HEK293 (cell line): ENCODE results near the gene ASMTL.

Source experiments
- SP2 ChIP-seq: fragments of 450-650 bp; formaldehyde crosslinking; IDR thresholded peaks from 2 replicates; pipeline ENCODE4 v1.5.1; 2016; ENCODE audit warnings: missing biosample characterization, missing genetic modification characterization
- ZSCAN30 ChIP-seq: fragments of 450-650 bp; IDR thresholded peaks from 2 replicates; pipeline ENCODE4 v1.5.1; 2018; ENCODE audit warnings: missing biosample characterization, mild to moderate bottlenecking, missing genetic modification characterization, moderate library complexity
- TF ChIP-seq, protein P1 (sequence below): fragments of 450-650 bp; formaldehyde crosslinking; IDR thresholded peaks from 2 replicates; pipeline ENCODE4 v1.5.1; 2016; ENCODE audit warnings: missing biosample characterization, missing genetic modification characterization

DNA sequence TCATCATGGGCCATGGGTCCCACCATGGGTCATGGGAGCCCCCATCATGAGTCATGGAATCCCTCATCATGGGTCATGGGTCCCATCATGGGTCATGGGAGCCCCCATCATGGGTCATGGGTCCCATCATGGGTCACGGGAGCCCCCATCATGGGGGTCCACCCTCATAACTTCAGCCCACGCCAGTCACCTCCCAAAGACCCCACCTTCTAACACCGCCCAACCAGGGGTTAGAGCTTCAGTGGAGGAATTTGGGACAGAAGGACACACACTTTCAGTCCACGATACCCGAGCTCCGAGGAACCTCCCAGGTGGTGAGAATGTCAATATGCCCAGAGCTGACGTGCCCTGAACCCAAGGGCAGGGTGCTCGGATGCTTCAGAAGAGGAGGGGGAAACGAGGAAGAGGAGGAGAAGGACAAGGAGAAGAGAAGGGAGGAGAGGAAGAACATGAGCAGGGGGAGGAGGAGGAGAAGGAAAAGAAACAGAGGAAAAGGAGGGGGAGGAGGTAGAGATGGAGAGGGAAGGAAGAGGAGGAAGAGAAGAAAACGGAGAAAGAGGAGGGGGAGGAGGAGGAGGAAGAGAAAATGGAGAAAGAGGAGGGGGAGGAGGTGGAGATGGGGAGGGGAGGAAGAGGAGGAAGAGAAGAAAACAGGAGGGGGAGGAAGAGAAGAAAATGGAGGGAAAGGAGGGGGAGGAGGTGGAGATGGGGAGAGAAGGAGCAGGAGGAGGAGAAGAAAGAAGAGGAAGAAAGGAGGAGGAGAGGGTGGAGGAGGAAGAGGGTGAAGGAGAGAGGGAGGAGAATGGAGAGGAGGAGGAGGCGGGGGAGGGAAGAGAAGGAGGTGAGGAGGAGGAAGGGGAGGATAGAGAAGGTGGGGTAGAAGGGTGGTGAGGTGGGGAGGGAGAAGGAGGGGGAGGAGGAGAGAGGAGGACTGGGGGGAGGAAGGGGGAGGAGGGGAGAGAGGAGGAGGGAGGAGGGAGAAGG lies 98.4 kb downstream of the ASMTL start:
- TF ChIP-seq, protein P1, sequence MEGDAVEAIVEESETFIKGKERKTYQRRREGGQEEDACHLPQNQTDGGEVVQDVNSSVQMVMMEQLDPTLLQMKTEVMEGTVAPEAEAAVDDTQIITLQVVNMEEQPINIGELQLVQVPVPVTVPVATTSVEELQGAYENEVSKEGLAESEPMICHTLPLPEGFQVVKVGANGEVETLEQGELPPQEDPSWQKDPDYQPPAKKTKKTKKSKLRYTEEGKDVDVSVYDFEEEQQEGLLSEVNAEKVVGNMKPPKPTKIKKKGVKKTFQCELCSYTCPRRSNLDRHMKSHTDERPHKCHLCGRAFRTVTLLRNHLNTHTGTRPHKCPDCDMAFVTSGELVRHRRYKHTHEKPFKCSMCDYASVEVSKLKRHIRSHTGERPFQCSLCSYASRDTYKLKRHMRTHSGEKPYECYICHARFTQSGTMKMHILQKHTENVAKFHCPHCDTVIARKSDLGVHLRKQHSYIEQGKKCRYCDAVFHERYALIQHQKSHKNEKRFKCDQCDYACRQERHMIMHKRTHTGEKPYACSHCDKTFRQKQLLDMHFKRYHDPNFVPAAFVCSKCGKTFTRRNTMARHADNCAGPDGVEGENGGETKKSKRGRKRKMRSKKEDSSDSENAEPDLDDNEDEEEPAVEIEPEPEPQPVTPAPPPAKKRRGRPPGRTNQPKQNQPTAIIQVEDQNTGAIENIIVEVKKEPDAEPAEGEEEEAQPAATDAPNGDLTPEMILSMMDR (tag by site-specific recombination), result no peak
- no peak for TF ChIP-seq ZSCAN30 (tag by site-specific recombination)
- TF ChIP-seq SP2 (tag by site-specific recombination), result no peak
